RWPE2 (cell line): ENCODE data around the gene OR8B8.
"Not testable (repeated sequence)": the region's sequence is repeated elsewhere in the genome, so short reads cannot be mapped to it uniquely, and the experiment has no call there.

ENCODE experiments used
- ATAC-seq: fragments of 200-7000 bp; cut with Tn5 transposase; 3 replicates; pipeline ENCODE4 v1.9.1; 2021; ENCODE audit warnings: low read depth
- DNase-seq: peaks from one replicate; pipeline ENCODE4 v3.0.0-alpha.2; 2020; ENCODE audit warnings: low spot score
- H3K27ac ChIP-seq: fragments of 450-650 bp; 2 replicates; pipeline ENCODE4 v1.5.1; 2017; ENCODE audit warnings: mild to moderate bottlenecking; ENCODE audit not compliant: poor library complexity, severe bottlenecking
- H3K27me3 ChIP-seq: fragments of 250-450 bp; sonication (Bioruptor Pico); 2 replicates; pipeline ENCODE4 v1.5.1; 2021; ENCODE audit warnings: mild to moderate bottlenecking, moderate library complexity; ENCODE audit not compliant: insufficient read depth, poor library complexity, severe bottlenecking
- H3K36me3 ChIP-seq: fragments of 250-450 bp; sonication (Bioruptor Pico); 2 replicates; pipeline ENCODE4 v1.5.1; 2020; ENCODE audit warnings: low read depth, mild to moderate bottlenecking, moderate library complexity
- H3K4me1 ChIP-seq: fragments of 250-450 bp; sonication (Bioruptor Pico); 2 replicates; pipeline ENCODE4 v1.5.1; 2021; ENCODE audit warnings: mild to moderate bottlenecking, moderate library complexity; ENCODE audit not compliant: insufficient read depth, poor library complexity, severe bottlenecking
- H3K4me3 ChIP-seq: fragments of 250-450 bp; sonication (Bioruptor Pico); 2 replicates; pipeline ENCODE4 v1.5.1; 2021; ENCODE audit warnings: mild to moderate bottlenecking, moderate library complexity; ENCODE audit not compliant: severe bottlenecking
- H3K9me3 ChIP-seq: fragments of 250-450 bp; sonication (Bioruptor Pico); 2 replicates; pipeline ENCODE4 v1.5.1; 2021; ENCODE audit warnings: mild to moderate bottlenecking, moderate library complexity; ENCODE audit not compliant: severe bottlenecking
- TF ChIP-seq, protein P1 (sequence below): fragments of 450-650 bp; IDR thresholded peaks from one replicate; pipeline ENCODE4 v1.5.1; 2017; ENCODE audit warnings: mild to moderate bottlenecking, moderate library complexity; ENCODE audit not compliant: poor library complexity, severe bottlenecking

Gene OR8B8

DNA sequence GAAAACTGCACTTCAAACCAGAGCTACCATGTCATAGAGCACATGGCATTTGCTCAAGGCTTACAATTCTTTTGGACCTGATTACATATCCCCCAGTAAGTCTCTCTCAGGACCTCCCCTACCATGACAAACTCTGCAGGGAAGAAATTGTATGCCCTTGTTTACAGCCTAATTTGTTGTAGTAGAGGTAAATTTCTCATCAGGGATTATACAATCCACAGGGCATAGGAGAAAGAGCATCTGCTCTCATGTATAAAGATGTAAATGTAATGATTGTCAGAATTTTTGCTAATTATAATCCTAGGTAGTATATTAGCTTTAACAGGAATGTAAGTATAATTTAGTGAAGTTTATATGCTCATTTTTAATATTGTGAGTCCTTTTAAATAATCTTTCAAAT, 46.6 kb downstream of the OR8B8 start, which contains the start of gene OR8B3:
OR8B3 (minus strand) TSS at position 101 of the 400 bp plus-strand sequence. CDS start 1,673 bp downstream, outside the sequence.
- H3K9me3 ChIP-seq = no peaks in the 10 kb centered on the region
- H3K4me1 ChIP-seq = no peaks in the 10 kb centered on the region
- no peaks in the 10 kb centered on the region for H3K36me3 ChIP-seq
- DNase-seq (no peak), ATAC-seq (no peak)
- H3K4me3 ChIP-seq = no peak within 1 kb of the TSS
- H3K27me3 ChIP-seq = no peaks in the 10 kb centered on the region
- no peak within 1 kb of the TSS for H3K27ac ChIP-seq
- TF ChIP-seq, protein P1, sequence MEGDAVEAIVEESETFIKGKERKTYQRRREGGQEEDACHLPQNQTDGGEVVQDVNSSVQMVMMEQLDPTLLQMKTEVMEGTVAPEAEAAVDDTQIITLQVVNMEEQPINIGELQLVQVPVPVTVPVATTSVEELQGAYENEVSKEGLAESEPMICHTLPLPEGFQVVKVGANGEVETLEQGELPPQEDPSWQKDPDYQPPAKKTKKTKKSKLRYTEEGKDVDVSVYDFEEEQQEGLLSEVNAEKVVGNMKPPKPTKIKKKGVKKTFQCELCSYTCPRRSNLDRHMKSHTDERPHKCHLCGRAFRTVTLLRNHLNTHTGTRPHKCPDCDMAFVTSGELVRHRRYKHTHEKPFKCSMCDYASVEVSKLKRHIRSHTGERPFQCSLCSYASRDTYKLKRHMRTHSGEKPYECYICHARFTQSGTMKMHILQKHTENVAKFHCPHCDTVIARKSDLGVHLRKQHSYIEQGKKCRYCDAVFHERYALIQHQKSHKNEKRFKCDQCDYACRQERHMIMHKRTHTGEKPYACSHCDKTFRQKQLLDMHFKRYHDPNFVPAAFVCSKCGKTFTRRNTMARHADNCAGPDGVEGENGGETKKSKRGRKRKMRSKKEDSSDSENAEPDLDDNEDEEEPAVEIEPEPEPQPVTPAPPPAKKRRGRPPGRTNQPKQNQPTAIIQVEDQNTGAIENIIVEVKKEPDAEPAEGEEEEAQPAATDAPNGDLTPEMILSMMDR = no peak

DNA sequence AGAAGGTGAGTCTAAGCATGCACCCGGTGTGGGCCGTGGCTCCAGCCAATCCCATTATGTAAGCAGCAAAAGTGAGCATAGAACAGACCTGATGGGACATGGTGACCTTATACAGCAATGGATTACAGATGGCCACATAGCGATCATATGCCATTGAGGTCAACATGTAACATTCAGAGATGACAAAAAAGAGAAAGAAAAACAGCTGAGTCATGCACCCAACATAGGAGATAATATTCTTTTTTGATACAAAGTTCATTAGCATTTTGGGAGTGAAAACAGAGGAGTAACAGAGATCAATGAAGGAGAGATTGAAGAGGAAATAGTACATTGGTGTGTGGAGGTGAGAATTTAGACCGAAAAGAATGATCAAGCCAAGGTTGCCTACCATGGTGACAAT, 48.6 kb downstream of the OR8B8 start:
- H3K4me1 ChIP-seq, ATAC-seq, H3K9me3 ChIP-seq, H3K27ac ChIP-seq, H3K27me3 ChIP-seq, H3K4me3 ChIP-seq, H3K36me3 ChIP-seq, DNase-seq: not testable (repeated sequence)

DNA sequence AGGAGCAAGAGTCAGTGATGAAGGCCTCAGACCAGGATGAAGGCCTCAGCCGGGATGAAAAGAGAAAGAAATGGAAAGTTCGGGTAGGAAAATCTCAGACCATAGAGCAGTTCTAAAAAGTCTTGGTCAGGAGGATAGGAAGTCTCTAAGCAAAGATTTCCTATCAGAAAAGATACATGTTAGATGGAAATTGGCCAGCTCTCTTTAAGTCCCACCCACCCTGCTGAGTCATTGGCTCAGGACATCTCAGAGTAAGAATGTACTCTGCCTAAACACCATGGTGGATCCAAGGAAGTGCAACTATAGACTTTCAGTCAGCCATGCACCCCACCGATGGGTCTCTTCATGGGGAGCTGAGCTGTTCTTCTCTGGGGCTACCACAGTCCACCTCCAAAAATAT, 51.1 kb downstream of the OR8B8 start:
- DNase-seq = no peak
- Histone ChIP-seq H3K27me3 (no peaks in the 10 kb centered on the region), H3K9me3 (no peaks in the 10 kb centered on the region), H3K27ac (no peak overlapping the region), H3K4me1 (no peaks in the 10 kb centered on the region), H3K4me3 (no peak overlapping the region), H3K36me3 (no peaks in the 10 kb centered on the region)
- TF ChIP-seq, protein P1 = no peak
- ATAC-seq = no peak
